CD4-positive, alpha-beta T cell treated with Interleukin-17A for 1 hour (primary cell): Measurements from ENCODE around the gene SH3RF3.

Experiments used
- DNase-seq: peaks from one replicate; pipeline ENCODE4 v3.0.0-alpha.2; 2020

The SH3RF3 gene

DNA sequence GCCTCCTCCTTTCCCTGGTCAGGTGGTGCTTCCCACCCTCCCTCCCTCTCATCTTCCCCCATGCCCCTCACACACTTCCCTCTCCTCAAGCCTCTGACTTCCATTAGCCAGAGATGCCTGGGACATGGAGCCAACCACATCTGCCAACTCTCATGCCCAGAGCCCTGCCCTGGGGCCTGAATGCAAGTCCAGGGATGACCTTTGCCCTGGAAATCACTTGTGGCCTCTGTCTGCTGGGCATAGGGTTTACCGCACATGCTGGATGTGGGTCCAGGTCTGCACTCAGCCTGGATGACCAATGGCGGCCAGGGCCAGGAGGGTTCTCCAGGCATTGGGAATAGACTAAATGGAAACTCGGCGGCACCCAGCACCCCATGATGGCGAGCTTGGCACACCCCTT is 385.9 kb downstream of the SH3RF3 start:
- no peak for DNase-seq

DNA sequence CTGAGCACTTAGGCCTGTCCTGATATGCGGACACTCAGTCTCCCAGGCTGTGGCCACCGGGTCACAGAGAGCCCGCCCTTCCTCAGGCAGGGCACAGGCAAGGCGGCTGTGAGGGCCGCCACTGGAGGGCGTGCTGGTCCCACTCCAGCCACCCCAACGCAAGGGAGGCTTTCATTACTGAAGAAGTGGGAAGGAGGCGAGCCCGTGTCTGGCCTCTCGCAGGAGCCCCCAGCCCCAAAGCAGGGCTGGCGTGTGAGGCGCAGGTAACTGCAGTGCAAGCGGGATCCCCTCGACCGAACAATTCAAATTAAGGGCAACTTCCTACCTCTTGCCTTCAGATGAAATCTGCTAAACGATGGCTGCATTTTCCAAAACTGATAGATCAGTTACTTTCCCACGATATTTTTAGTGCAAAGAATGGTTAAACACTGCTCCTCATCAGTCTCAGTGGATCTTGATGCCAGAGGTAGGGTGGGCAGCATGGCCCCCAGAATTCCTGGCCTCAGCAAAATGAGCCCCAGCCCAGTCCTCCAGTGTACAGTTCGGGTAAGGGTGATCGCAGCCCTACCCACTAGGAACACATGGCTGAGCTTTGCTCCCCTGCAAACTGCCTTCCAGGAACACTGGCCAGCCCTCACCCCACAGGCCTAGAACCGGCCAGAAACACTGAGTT is 387.6 kb downstream of the SH3RF3 start:
- DNase-seq = no peak

DNA sequence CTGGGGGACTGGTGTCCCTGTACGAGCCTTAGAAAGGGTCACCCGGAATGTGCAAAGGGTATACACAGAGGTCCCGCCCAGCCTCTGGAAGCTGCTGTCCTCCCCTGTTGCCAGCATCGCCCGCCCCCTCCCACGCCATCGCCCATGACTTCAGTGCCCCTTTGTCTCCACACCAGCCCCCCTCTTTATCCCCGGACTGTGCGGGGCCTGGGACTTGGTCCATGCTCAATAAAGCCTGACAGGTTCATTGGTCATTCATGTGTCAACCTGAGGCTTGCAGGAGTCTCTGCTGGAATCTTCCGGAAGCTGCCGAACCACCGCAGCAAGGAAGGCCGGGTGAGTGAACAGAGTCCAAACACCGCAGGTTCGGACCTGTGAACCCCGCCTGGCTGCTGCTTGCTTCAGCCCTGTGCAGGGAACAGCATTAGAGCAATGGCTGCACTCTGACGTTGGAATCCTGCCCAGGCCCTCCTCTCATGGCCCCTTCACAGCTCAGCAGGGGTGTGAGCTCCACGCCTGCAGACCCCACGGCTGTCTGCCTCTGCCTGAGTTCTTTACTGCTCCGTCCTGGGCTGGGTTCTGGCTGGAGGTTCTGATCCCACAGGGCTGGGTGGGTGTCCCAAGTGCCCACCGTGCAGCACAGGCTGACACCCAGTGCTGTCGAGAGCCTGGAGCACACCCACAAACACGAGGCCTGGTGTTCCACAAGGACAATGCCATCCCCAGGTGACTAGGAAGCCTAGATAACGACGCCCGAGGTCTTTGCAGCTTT is 388.3 kb downstream of the SH3RF3 start:
- DNase-seq = no peak

DNA sequence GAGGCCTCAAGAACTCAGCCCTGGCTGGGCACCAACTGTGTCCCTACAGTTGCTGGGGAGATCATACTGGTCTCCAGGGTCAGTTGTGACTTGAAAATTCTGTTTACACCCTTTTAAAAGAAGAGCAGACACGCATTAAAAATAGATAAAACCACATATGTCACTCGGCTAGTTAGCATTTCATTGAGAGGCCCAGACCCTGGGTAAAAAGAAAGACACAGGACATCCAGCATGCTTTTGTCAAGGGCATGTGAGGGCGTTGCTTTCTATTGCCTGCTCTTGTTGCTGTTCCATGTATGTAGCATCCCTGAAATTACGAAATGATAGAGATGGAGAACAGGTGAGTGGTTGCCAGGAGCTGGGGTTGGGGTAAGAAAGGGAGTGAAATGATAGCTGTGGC is 390.5 kb downstream of the SH3RF3 start:
- no peak for DNase-seq

DNA sequence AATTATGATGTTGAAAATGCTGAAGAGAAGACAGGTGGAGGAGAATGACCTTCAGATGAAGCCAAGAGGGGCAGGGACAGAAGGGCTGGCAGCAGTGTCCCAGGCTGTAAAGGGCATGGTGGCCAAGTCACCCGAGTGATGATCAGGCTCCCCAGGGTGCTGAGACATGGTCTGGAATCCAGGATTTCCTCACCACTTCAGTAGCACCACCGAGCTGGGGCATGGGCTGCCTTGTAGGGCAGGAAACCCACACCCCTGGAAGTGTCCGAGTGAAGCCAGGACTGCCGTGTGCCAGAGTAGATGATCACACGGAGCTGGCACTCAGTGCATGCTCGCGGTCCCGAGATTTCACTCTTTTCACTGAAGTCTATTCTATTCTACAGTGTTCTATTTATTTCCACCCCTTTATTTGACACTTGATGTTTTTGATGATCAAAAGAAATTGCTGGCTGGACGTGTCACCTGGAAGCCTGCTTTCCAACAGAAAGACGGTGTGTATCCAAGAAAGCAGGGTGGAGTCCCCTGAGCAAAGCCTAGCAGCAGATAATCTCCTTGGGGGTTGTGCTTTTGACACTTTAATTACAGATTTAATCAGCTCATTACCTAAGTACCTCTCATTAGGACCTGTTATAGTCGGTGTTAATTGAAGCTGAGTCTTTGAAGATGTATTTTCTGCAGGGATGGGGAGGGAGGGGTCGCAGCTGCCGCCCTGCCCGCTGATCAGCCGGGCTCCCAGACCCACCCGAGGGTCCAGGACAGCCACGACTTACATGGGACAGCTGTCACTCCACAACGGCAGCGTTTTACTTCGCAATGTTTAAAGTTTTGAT is 392.4 kb downstream of the SH3RF3 start:
- DNase-seq = no peak

DNA sequence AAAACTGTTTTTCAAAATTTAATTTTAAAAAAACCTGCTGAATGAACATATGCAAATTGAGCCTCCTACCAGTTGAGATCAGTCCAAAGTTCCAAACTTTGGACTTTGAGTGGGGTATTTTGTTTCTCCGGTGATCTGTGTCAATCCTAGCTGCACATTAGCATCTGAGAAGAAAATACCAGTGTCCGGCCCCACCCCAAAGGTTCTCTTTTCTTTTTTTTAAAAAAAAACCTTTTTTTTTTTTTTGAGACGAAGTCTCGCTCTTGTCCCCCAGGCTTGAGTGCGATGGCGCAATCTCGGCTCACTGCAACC is 393.0 kb downstream of the SH3RF3 start:
- no peak for DNase-seq

DNA sequence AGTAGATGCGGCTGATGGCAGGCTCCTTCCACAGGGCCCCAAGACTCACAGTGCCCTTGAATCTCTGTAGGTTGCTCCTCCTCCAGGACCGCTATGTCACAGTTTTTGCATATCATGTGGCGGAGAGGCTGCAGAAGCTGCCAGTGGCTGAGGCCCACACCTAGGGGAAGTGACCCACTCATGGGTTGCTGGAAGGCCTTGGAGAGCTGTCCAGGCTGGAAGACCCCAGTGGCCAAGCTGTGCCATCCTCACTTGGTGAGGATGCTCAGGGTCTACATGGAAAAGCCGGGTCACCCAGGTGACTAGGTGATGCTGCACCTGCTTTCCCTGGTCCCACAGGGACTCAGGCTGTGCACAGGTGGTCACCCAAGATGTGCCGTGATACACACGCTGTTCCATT is 394.1 kb downstream of the SH3RF3 start:
- DNase-seq = no peak

DNA sequence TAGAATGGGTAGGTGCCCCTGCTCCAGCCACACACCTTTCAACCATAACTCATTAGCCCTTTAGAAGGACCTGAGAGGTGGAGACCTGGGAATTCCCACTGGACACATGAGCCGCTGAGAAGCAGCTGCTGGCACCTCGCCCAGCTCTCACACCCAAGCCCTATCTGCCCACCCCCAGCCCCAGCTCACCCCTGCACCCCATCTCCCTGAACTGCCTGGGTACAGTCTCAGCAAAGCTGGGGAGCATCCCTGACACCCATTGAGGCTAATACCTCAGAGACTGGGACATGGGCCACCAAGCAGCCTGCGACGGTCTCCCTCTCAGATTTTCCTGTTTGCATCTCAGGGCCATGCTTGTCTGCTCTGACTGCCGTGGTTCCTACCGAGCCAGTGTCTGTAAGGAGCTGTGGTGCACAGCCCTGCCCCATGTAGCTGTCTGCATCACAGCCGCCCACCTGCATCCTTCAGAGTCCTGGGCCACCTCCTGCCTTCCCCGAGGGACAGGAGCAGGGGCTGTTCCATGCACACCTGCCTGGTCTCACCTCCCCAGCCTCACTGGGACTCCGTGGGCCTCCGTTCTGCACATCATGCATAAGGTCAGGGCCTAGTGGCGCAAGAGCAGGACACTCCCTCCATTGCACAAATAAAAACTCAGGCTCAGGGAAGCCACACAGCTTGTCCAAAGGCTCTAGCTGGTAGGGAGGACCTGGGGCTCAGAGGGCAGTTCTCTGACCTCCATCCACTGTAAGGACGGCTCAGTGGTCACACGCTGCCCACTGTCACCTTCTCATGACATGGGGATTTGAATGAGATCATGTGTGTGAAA is 394.7 kb downstream of the SH3RF3 start:
- no peak for DNase-seq

DNA sequence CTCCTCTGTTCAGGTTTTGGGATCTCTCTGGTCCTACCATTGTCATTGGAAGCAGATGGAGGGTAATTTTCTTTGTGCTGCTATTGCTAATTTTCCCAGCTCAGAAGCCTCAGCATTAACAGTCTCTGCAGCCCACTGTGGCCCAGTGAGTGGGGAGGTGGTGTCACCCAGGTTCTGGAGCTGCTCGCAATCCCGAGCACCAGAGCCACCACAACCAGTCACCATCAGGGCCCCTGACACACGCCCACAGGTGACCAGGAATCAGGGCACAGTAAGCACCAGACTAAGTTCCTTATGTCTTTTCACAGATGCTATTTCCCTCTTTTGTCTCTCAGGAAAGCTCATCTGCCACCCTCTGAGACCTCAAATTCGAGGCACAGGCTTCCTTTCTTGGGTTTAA is 396.8 kb downstream of the SH3RF3 start:
- no peak for DNase-seq

DNA sequence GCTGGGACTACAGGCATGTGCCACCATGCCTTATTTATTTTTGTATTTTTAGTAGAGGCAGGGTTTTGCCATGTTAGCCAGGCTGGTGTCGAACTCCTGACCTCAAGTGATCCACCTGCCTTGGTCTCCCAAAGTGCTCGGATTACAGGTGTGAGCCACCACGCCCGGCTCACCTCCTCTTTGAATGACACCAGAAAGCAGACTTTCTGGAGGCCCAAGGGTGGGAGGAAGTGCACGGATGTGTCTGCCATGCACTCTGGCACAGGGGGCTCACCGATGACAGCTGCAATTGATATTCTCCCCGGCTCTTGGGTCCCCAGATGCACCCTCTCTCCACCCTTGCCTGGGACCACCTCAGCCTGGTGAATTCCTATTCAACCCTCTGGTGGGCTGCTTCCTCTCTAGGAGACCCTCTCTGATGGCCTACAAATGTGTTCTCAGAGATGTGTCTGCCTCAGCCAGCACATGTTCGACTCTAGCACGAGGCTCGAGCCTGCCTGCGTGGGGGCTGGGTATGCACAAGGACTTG is 397.5 kb downstream of the SH3RF3 start:
- no peak for DNase-seq

DNA sequence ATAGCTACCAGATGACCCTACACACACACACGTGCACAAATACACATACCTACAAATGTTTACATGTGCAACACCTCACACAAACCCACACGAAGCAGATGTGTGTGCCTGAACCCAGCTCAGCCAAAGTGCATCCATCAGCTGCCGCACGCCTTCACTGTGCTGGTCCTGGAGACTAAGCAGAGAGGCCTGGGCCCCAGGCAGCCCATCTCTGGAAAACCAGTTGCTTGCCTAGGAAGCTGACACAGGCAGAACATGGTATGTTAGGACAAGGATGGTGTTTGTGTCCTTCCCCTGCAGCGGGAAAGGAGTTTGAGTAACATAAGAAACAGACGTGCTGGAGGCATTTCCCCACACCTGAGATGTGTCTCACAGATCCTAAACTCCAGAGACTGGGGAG is 398.1 kb downstream of the SH3RF3 start:
- DNase-seq = no peak

DNA sequence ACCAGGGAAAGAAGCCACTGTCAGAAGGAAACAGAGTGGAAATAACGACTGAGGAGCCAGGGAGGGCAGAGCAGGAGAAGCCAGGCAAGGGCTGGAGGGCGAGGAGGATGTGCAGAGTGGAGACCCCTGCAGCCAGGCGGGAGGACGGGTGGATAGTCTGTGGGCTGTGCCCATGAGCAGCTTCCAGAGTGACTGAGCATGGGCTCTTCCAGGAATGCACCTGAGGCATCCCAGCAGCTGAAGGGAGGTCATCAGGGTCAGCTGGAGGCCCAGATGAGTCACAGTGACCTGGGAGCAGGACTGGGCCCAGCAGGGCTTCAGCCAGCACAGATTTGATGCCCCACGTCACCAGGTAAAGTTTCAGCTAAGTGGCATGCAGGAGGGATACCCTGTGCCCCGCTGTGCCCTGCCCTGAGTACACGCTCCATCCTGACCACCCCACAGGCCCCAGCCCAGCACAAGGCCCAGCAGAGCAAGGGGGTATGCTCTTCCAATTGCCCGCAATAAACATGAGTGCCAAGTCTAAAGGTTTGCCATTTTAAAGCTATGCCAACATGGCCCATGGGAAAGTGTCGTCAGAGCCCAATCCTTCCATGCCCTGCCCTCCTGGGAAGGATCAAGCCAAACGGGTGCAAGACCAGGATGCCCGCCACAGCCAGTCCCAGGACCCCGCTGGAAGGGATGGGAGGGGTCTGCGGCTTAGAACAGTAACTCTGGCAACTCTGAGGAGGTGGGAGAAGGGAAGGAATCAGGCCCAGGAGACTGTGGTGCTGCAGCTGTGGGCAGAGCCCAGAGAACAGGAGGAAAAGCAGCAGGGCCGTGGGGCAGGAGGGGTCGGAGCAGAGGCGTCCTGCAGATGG is 399.1 kb downstream of the SH3RF3 start:
- DNase-seq = no peak

DNA sequence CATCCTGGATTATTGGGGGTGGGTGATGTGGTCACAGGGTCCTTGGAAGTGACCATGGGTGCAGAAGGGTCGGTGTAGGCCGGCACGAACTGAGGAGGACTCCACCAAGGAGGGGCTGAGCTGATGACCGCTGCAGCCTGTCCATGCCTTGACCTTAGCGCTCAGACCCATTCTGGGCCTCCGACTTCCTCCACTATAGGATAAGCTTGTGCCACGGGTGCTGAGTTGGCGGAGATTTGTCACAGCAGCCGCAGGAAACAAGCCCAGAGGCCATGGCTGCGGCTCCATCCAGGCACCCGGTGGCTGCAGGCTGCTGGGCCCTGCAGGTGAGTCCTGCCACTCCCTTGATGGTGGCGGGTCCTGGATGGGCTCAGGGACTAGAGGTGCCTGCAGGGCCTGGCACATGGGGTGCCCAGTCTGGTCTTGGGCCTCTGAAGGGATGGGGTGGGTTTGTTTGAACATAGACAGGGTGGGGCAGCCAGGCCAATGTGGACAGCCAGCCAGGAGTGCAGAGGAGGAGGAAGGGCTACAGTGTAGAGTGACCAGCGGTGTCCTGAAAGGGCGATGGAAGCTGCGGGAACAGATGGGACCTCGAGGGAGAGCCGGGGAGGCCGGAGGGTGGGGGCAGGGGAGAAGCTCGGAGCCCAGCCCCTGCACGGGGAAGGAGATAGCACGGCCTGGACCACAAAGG is 400.0 kb downstream of the SH3RF3 start:
- DNase-seq = no peak

DNA sequence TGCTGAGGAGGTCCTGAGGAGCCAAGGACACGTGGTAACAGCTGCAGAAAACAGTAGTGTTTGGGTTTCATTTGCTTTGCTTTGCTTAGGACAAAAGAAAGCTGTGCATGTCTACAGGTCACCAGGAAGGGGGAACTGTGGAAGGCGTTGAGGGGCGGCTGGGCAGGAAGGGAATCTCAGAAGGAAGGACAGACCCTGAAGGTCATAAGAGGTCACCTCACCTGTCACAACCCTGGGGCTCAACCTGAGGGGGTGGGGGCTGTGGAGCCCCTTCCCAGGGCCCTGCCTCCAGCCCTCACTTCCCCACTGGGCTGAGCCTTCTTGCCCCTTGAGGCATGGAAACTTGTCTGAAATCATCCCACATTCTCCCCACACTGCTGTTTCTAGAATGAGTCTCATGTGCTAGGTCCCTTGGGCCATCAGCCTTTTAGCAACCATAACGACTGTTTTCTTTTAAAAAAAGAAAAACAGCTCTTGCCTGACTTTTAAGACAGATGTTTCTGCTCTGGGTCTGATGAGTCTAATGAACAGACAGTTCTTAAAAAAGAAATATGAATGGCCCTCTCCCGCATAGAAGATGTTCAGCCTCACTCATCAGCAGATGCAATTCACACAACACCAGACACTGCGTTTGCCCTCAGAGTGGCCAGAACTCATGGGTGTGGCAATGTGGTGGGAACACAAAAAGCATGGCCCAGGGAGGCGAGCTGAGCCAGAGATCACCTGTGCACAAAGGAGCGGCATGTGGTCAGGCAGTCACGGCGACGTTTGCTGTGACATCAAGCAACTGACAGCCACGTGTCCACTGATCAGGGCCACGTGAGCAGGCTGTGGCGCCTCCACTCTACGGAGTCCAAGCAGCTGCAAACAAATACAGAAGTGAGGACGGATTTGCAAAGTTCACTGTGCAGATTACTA is 400.8 kb downstream of the SH3RF3 start:
- DNase-seq = no peak

DNA sequence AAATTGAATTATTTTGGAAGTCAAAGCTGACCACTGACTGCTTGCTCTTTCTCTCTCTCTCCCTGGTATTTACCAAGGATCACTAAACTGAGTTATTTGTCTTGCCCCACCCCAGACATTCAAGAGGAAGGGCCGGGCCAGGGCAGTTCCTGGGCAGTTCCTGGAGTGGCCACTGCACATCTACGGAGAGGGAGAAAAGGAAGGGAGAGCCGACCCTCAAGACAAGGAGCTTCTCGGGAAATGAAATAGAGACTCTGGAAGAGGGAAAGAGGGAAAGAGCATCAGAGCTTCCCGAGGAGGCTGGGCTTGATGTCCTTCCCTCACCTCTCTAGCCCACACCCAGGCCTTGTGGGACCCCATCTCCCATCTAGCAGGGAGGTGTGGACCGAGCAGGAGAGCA is 401.7 kb downstream of the SH3RF3 start:
- DNase-seq = no peak

DNA sequence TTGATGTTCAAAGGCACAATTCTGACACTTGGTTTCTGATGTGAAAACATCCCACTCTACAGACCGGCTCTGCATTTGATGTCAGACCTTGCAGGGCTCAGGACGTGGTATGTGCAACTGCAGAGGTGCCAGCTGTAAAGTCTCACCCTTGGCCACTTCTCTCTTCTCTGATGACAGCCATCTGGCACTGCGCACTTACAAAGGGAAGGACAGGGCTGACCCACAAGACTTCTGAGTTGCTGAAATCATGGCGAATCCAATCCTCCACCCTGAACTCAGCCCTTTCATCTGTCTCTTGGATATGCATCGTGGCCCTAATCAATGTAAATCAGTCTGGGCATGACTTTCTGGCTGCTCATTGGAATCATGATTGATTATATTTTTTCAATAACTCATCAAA is 402.2 kb downstream of the SH3RF3 start:
- no peak for DNase-seq

DNA sequence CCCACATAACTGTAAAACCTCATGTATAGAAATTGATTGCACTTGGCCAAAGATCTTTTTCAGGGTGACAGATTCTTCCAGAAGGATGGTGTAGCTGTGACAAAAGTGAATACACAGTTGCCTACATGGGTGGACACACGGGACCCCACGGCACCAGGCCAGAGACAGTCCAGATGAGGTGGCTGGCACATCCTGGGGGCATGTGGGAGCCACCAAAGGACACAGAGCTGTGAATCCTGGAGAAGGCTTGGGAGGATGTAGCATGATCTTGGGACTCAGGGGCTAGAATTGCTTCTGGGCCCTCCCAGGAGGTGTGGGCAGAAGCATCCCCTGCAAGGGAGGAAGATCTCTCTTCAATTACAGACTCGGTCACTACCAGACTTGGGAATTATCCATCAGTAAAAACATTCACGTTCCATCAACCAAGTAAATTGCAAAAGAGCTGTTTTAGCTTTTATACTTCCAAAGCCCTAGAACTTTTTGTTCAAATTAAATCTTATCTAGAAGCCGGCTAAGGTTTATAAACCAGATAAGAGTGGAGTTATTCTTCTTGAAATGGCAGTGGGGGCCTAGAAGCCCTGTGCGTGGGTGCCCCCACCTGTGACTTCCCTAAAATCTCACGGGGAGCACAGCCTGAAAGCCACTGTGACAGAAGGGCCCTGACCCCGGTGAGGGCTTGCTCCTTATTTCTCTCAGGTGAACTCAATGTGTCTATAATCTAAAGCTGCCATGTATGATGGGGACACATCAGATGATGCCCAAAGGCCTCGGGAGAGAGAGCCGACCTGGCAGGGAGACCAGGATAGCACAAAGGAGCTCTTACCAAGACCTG is 403.1 kb downstream of the SH3RF3 start:
- DNase-seq = no peak

DNA sequence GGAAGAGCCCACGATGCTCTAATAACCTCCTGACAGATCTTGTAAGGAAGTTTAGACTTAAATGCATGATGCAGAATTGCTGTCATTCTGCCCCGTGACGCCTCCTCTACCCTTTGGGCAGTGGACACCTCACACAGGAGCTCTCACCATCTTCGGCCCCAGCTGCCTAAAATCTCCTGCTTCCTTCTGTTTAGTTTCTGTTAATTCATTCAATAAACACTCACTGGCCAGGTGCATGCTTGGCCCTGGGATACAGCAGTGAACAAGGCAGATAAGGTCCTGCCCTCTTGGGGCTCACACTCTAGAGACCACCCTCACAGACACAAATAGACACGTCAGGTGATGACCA is 403.7 kb downstream of the SH3RF3 start:
- DNase-seq = no peak

DNA sequence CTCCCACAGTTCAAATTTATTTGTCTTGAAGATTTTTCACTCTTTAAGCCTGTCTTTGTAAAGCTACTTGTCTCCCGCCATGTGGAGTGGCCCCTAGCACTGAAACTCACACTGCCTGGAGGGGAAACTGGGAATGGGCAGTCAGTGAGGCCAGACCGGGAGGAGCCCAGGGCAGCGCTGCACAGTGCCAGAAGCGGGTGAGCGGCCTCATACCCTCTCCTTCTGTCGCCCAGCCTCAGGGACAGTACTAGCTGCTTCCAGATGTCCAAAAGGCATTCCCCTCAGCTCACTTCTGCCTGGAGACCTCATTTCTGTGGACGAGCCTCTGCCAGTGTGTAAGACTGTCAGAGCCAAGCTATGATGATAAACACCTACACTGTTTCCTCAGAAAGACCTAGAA is 404.8 kb downstream of the SH3RF3 start:
- DNase-seq = no peak
